IMR-90 (cell line): ENCODE data around the gene DIAPH1. TPM values are rescaled to one million over a fixed set of nuclear protein-coding genes. Genes with fewer than 3 reads are reported as not detected.

ENCODE experiments used
- ATAC-seq: fragments of 200-7000 bp; cut with Tn5 transposase; 2 replicates; pipeline ENCODE4 v1.9.1; 2020; ENCODE audit warnings: low read depth, mild to moderate bottlenecking, moderate library complexity
- BruUV-seq: library from RNA; stranded (reverse); fragments of 400-500 nt; replicated peaks from 2 replicates; lab custom pipeline; 2021; lab: Mats Ljungman, UMichigan
- CTCF ChIA-PET: fragments of 300-600 bp; formaldehyde crosslinking; extraction: SDS; loops from one replicate; lab custom pipeline; 2021; ENCODE audit warnings: antibody characterized with exemption; lab: Yijun Ruan, JAX
- POLR2A ChIA-PET: fragments of 300-600 bp; sonication (Branson Sonifier 250); formaldehyde crosslinking; loops from one replicate; lab custom pipeline; 2022; ENCODE audit warnings: antibody characterized with exemption; ENCODE audit not compliant: unreplicated experiment; lab: Charles Lee
- DNase-seq: peaks from one replicate; pipeline ENCODE4 v3.0.0; 2013
- H2AFZ ChIP-seq: replicated peaks from 2 replicates; pipeline ENCODE3; 2013; ENCODE audit warnings: low read length, mild to moderate bottlenecking; ENCODE audit not compliant: poor library complexity
- H2AK5ac ChIP-seq: 2 replicates; pipeline ENCODE4 v1.6.1; 2013; ENCODE audit warnings: low read depth, low read length, inconsistent platforms
- H2AK9ac ChIP-seq: replicated peaks from 2 replicates; pipeline ENCODE3; 2013; ENCODE audit warnings: mild to moderate bottlenecking, low read depth, low read length, moderate library complexity; ENCODE audit not compliant: poor library complexity
- H2BK120ac ChIP-seq: 2 replicates; pipeline ENCODE4 v1.6.1; 2013; ENCODE audit warnings: low read depth, low read length, inconsistent platforms
- H2BK15ac ChIP-seq: 3 replicates; pipeline ENCODE4 v1.6.1; 2013; ENCODE audit warnings: low read depth, low read length, inconsistent platforms
- H2BK20ac ChIP-seq: 2 replicates; pipeline ENCODE4 v1.6.1; 2013; ENCODE audit warnings: low read depth, mild to moderate bottlenecking, inconsistent platforms, low read length, moderate library complexity
- H2BK5ac ChIP-seq: 2 replicates; pipeline ENCODE4 v1.6.1; 2013; ENCODE audit warnings: mild to moderate bottlenecking, low read depth, low read length, inconsistent platforms; ENCODE audit not compliant: poor library complexity, severe bottlenecking
- H3K14ac ChIP-seq: replicated peaks from 2 replicates; pipeline ENCODE4 v1.6.1; 2013; ENCODE audit warnings: low read depth, low read length, inconsistent platforms
- H3K18ac ChIP-seq: 2 replicates; pipeline ENCODE4 v1.6.1; 2013; ENCODE audit warnings: low read depth, low read length, control low read depth
- H3K23ac ChIP-seq: 2 replicates; pipeline ENCODE4 v1.6.1; 2013; ENCODE audit warnings: low read depth, low read length, inconsistent platforms
- H3K27ac ChIP-seq: 2 replicates; pipeline ENCODE4 v1.5.1; 2013; ENCODE audit warnings: mild to moderate bottlenecking, control low read depth, low read length; ENCODE audit not compliant: insufficient read depth
- H3K27me3 ChIP-seq: 2 replicates; pipeline ENCODE4 v1.6.1; 2013; ENCODE audit warnings: low read length; ENCODE audit not compliant: control insufficient read depth, insufficient read depth
- H3K36me3 ChIP-seq: 2 replicates; pipeline ENCODE4 v1.6.1; 2013; ENCODE audit warnings: low read length, mixed read lengths; ENCODE audit not compliant: control insufficient read depth, insufficient read depth
- H3K4ac ChIP-seq: 2 replicates; pipeline ENCODE4 v1.6.1; 2013; ENCODE audit warnings: low read depth, low read length, inconsistent platforms
- H3K4me1 ChIP-seq: 2 replicates; pipeline ENCODE4 v1.6.1; 2013; ENCODE audit warnings: low read length, mixed read lengths; ENCODE audit not compliant: control insufficient read depth, insufficient read depth
- H3K4me2 ChIP-seq: 2 replicates; pipeline ENCODE4 v1.6.1; 2013; ENCODE audit warnings: low read depth, mild to moderate bottlenecking, control low read depth, low read length, moderate library complexity
- H3K4me3 ChIP-seq: 2 replicates; pipeline ENCODE4 v1.5.1; 2013; ENCODE audit warnings: low read depth, mild to moderate bottlenecking, control low read depth, low read length, moderate library complexity; ENCODE audit not compliant: insufficient read depth
- H3K56ac ChIP-seq: 2 replicates; pipeline ENCODE4 v1.6.1; 2013; ENCODE audit warnings: low read length, inconsistent platforms; ENCODE audit not compliant: insufficient read depth; ENCODE audit errors: extremely low read depth
- H3K79me1 ChIP-seq, 2 experiments: 2 replicates each; pipeline ENCODE4 v1.6.1; 2013; ENCODE audit warnings: low read length in 2 of 2, inconsistent platforms in 1 of 2, low read depth in 1 of 2
- H3K9ac ChIP-seq: 2 replicates; pipeline ENCODE4 v1.6.1; 2013; ENCODE audit warnings: low read depth, low read length, control low read depth
- H3K9me1 ChIP-seq: 2 replicates; pipeline ENCODE4 v1.6.1; 2013; ENCODE audit warnings: low read length, inconsistent platforms; ENCODE audit not compliant: insufficient read depth
- H3K9me3 ChIP-seq: 2 replicates; pipeline ENCODE4 v1.6.1; 2013; ENCODE audit warnings: low read length; ENCODE audit not compliant: control insufficient read depth, insufficient read depth
- H4K20me1 ChIP-seq: 2 replicates; pipeline ENCODE4 v1.6.1; 2013; ENCODE audit warnings: low read length, inconsistent platforms; ENCODE audit not compliant: insufficient read depth
- H4K5ac ChIP-seq: 2 replicates; pipeline ENCODE4 v1.6.1; 2013; ENCODE audit warnings: mild to moderate bottlenecking, low read depth, low read length, control low read depth
- H4K8ac ChIP-seq, 2 experiments: 2 replicates each; pipeline ENCODE4 v1.6.1; 2013; ENCODE audit warnings: low read depth in 2 of 2, low read length in 2 of 2, control low read depth in 1 of 2, inconsistent platforms in 1 of 2
- H4K91ac ChIP-seq: 2 replicates; pipeline ENCODE4 v1.6.1; 2013; ENCODE audit warnings: low read depth, low read length, inconsistent platforms; ENCODE audit not compliant: insufficient read depth
- CEBPB ChIP-seq: IDR thresholded peaks from 2 replicates; pipeline ENCODE4 v1.6.1; 2012; ENCODE audit warnings: low read depth, low read length, improper control_type of control experiment
- ELK1 ChIP-seq: fragments of 150-350 bp; IDR thresholded peaks from 2 replicates; pipeline ENCODE4 v1.6.1; 2016; ENCODE audit warnings: low read depth, mild to moderate bottlenecking, low read length, moderate library complexity, borderline replicate concordance
- FOS ChIP-seq: fragments of 150-350 bp; IDR thresholded peaks from 2 replicates; pipeline ENCODE4 v1.6.1; 2016; ENCODE audit warnings: low read depth, low read length
- MXI1 ChIP-seq: IDR thresholded peaks from 2 replicates; pipeline ENCODE4 v1.6.1; 2012; ENCODE audit warnings: low read depth, mild to moderate bottlenecking, low read length, moderate library complexity, borderline replicate concordance
- RCOR1 ChIP-seq: IDR thresholded peaks from 2 replicates; pipeline ENCODE4 v1.6.1; 2012; ENCODE audit warnings: mild to moderate bottlenecking, low read length, improper control_type of control experiment; ENCODE audit not compliant: insufficient replicate concordance
- RFX5 ChIP-seq: IDR thresholded peaks from 2 replicates; pipeline ENCODE4 v1.8.0; 2012; ENCODE audit warnings: low read depth, mild to moderate bottlenecking, low read length, moderate library complexity
- WGBS, 2 experiments: methylation state at CpG; one replicate each; pipeline versions ENCODE4 v1.1.5 to v1.1.7; 2013; ENCODE audit warnings: missing lambda C conversion rate in 2 of 2; ENCODE audit not compliant: insufficient read length in 1 of 2; ENCODE audit errors: extremely low coverage in 2 of 2; 5-methylcytosine and 5-hydroxymethylcytosine counted together
- dilution Hi-C: fragments of 300-500 bp; cut with HindIII; formaldehyde crosslinking; loops from one replicate; pipeline ENCODE4 v1.14.3; 2018; ENCODE audit warnings: low sequenced_read_pairs; ENCODE audit not compliant: unreplicated experiment
- in situ Hi-C: fragments of 300-500 bp; cut with MboI; formaldehyde crosslinking; loops from 3 replicates; pipeline ENCODE4 v1.14.3; 2019; ENCODE audit warnings: low sequenced_read_pairs, inconsistent platforms, mixed read lengths
- intact Hi-C: fragments of 100-400 bp; cut with micrococcal nuclease; formaldehyde crosslinking; loops from 2 replicates; pipeline ENCODE4 v1.10.0; 2022
- polyA plus RNA-seq, 3 experiments: library from polyadenylated mRNA; depleted of rRNA; stranded (reverse); fragments of >200 nt; gene quantifications; 2 replicates each; pipeline ENCODE4 v1.2.3, GENCODE V29; 2012; ENCODE audit warnings: low replicate concordance in 1 of 3
- total RNA-seq: library from RNA; depleted of rRNA; stranded (reverse); fragments of >200 nt; gene quantifications from 2 replicates; pipeline ENCODE4 v1.2.3, GENCODE V29; 2012

DIAPH1 gene
- total and polyA plus RNA-seq, 2 of the 4 experiments (the other 2 are of a cell fraction): 12.0 to 37.4 TPM

GRCh38 chr5:141525653-141526052 lies 93.1 kb downstream of the DIAPH1 start:
- Histone ChIP-seq H3K9me1 (peaks cover 9% of the 10 kb centered on the region), H3K4me3 (no peak overlapping the region), H3K14ac (peak overlapping the region; percentile 53; the same call in 1 of the 2 replicates), H3K4me1 (peaks cover 36% of the 10 kb centered on the region), H4K5ac (peak overlapping the region; percentile 54), H3K56ac (0 out of 2 replicates have a peak overlapping the region, but pooled peaks have one; percentile 25), H2BK20ac (peak overlapping the region; percentile 66), H2AFZ (no peak overlapping the region), H2AK9ac (no peak overlapping the region), H3K79me1 (peaks cover 0 to 27% of the 10 kb centered on the region in 2 experiments; a peak in 2 of 4 replicates), H4K20me1 (no peaks in the 10 kb centered on the region), H3K27me3 (no peaks in the 10 kb centered on the region), H2BK120ac (peak overlapping the region; percentile 70), H2BK15ac (no peak overlapping the region; the same call in 2 of the 3 replicates), H3K36me3 (no peaks in the 10 kb centered on the region; the same call in none of the 2 replicates), H3K9me3 (no peaks in the 10 kb centered on the region), H2BK5ac (peak overlapping the region; percentile 61), H3K9ac (peak overlapping the region; percentile 35), H3K4ac (peak overlapping the region; percentile 39), H3K27ac (peak overlapping the region; percentile 83; the same call in 1 of the 2 replicates), H2AK5ac (peak overlapping the region; percentile 26; the same call in 1 of the 2 replicates), H4K91ac (peak overlapping the region; percentile 54; the same call in 1 of the 2 replicates), H3K18ac (peak overlapping the region; percentile 53), H3K23ac (peak overlapping the region; percentile 54; the same call in 1 of the 2 replicates), H3K4me2 (peak overlapping the region; percentile 58), H4K8ac (peak overlapping the region in 1 of 2 experiments; percentile 69; a peak in 1 of 4 replicates)
- no peak for TF ChIP-seq CEBPB
- no peak for TF ChIP-seq RCOR1
- no peak for TF ChIP-seq ELK1
- TF ChIP-seq FOS: no peak
- TF ChIP-seq RFX5: no peak
- TF ChIP-seq MXI1: no peak
- in situ Hi-C loops (no loop called here), intact Hi-C loops (loop anchor here (2.0 kb wide), 1 partner anchor 95 kb away; the partner anchor contains the start of gene PCDHGA12), dilution Hi-C loops (no loop called here)
- no TSS peak for BruUV-seq
- no peak for ATAC-seq
- POLR2A ChIA-PET: no interaction called here
- CTCF ChIA-PET: interaction anchor here (1.2 to 3.8 kb wide), 6 partner anchors 12 to 113 kb away, joined by 3 to 24 read pairs (median 18); partner anchors contain the start of genes PCDHGA10 and PCDHGA11
- WGBS, 2 experiments: 80% methylated on average over 3 of the region's 7 CpGs; no CpG with 5 or more reads in 1 of the 2 experiments
- no peak for DNase-seq
